Cortex of kidney (tissue), 1 donor: Measurements from ENCODE around the gene TARS1.
"Not testable (repeated sequence)": the region's sequence is repeated elsewhere in the genome, so short reads cannot be mapped to it uniquely, and the experiment has no call there.

ENCODE experiments used
- DNase-seq: peaks from one replicate; lab custom pipeline; 2025; lab: John Stamatoyannopoulos, UW

Gene TARS1

GRCh38 chr5:33440482-33441240, at the start of gene TARS1:
TARS1 (plus strand) TSS chr5:33440965; CDS start chr5:33441087, 122 bp downstream.
- peak; percentile 60 for DNase-seq

- DNase-seq: no peak
Observed at GRCh38 chr5:33398501-33398900, 42.3 kb upstream of the TARS1 start.

GRCh38 chr5:33400675-33401074, 40.1 kb upstream of the TARS1 start:
- no peak for DNase-seq

- no peak for DNase-seq
Observed at GRCh38 chr5:33401482-33402390, 39.0 kb upstream of the TARS1 start.

GRCh38 chr5:33403187-33403586, 37.6 kb upstream of the TARS1 start:
- no peak for DNase-seq

GRCh38 chr5:33408816-33409215, 31.9 kb upstream of the TARS1 start:
- DNase-seq: no peak

- no peak for DNase-seq
Observed at GRCh38 chr5:33409435-33410170, 31.2 kb upstream of the TARS1 start.

GRCh38 chr5:33410221-33410620, 30.5 kb upstream of the TARS1 start:
- DNase-seq: no peak

- DNase-seq: no peak
Observed at GRCh38 chr5:33411498-33411897, 29.3 kb upstream of the TARS1 start.

GRCh38 chr5:33415811-33416354, 24.9 kb upstream of the TARS1 start:
- no peak for DNase-seq

- DNase-seq: no peak
Observed at GRCh38 chr5:33417632-33418031, 23.1 kb upstream of the TARS1 start.

- DNase-seq: no peak
Observed at GRCh38 chr5:33420946-33421345, 19.8 kb upstream of the TARS1 start.

- DNase-seq: no peak
Observed at GRCh38 chr5:33422191-33422590, 18.6 kb upstream of the TARS1 start.

- no peak for DNase-seq
Observed at GRCh38 chr5:33423018-33423630, 17.6 kb upstream of the TARS1 start.

- no peak for DNase-seq
Observed at GRCh38 chr5:33425314-33425713, 15.5 kb upstream of the TARS1 start.

- no peak for DNase-seq
Observed at GRCh38 chr5:33430983-33431382, 9.8 kb upstream of the TARS1 start.

GRCh38 chr5:33432656-33433055, 8.1 kb upstream of the TARS1 start:
- DNase-seq: no peak

GRCh38 chr5:33433303-33434240, 7.2 kb upstream of the TARS1 start:
- no peak for DNase-seq

- DNase-seq: not testable (repeated sequence)
Observed at GRCh38 chr5:33435893-33436490, 4.8 kb upstream of the TARS1 start.

- no peak for DNase-seq
Observed at GRCh38 chr5:33438996-33439395, 1.8 kb upstream of the TARS1 start.
